DOHH2 (cell line): ENCODE data around the gene GHR.

Source experiments
- H3F3A ChIP-seq: fragments of 200-600 bp; sonication (generic), shearing (Covaris generic); 2 replicates; pipeline ENCODE4 v1.6.0; 2016; ENCODE audit warnings: antibody characterized with exemption, mild to moderate bottlenecking; ENCODE audit not compliant: control insufficient read depth, insufficient read depth
- H3K27ac ChIP-seq: fragments of 200-600 bp; sonication (generic); 2 replicates; pipeline ENCODE4 v1.5.1; 2014; ENCODE audit warnings: low read depth, mild to moderate bottlenecking, low read length, moderate library complexity
- H3K27me3 ChIP-seq: fragments of 200-600 bp; sonication (generic); 2 replicates; pipeline ENCODE4 v1.6.1; 2014; ENCODE audit warnings: mild to moderate bottlenecking, low read length, mixed read lengths; ENCODE audit not compliant: control insufficient read depth
- H3K36me3 ChIP-seq: fragments of 200-600 bp; sonication (generic); 2 replicates; pipeline ENCODE4 v1.6.1; 2014; ENCODE audit warnings: mild to moderate bottlenecking, low read length, moderate library complexity, mixed read lengths; ENCODE audit not compliant: control insufficient read depth
- H3K4me1 ChIP-seq: fragments of 200-600 bp; sonication (generic); 2 replicates; pipeline ENCODE4 v1.6.1; 2014; ENCODE audit warnings: mild to moderate bottlenecking, low read length, mixed read lengths; ENCODE audit not compliant: control insufficient read depth
- H3K4me2 ChIP-seq: fragments of 200-600 bp; sonication (generic); 2 replicates; pipeline ENCODE4 v1.6.0; 2014; ENCODE audit warnings: mild to moderate bottlenecking, low read length, moderate library complexity
- H3K4me3 ChIP-seq: fragments of 200-600 bp; sonication (generic); 2 replicates; pipeline ENCODE4 v1.5.1; 2014; ENCODE audit warnings: mild to moderate bottlenecking, low read length, mixed read lengths
- H3K79me2 ChIP-seq: fragments of 200-600 bp; sonication (generic); 2 replicates; pipeline ENCODE4 v1.6.1; 2014; ENCODE audit warnings: mild to moderate bottlenecking, low read length, mixed read lengths; ENCODE audit not compliant: control insufficient read depth
- H3K9me2 ChIP-seq: fragments of 200-600 bp; sonication (generic); replicated peaks from 2 replicates; pipeline ENCODE4 v1.6.1; 2014; ENCODE audit warnings: mild to moderate bottlenecking, low read length, mixed read lengths; ENCODE audit not compliant: control insufficient read depth
- H3K9me3 ChIP-seq: fragments of 200-600 bp; sonication (generic); 2 replicates; pipeline ENCODE4 v1.6.1; 2014; ENCODE audit warnings: antibody characterized with exemption, low read length, mixed read lengths; ENCODE audit not compliant: control insufficient read depth, insufficient read depth
- H4K20me1 ChIP-seq: fragments of 200-600 bp; sonication (generic); 2 replicates; pipeline ENCODE4 v1.6.0; 2014; ENCODE audit warnings: low read depth, mild to moderate bottlenecking, antibody characterized with exemption, low read length, moderate library complexity; ENCODE audit not compliant: control insufficient read depth, insufficient read depth
- EZH2phosphoT487 ChIP-seq: fragments of 200-600 bp; sonication (generic); IDR thresholded peaks from 2 replicates; pipeline ENCODE4 v1.6.1; 2017; ENCODE audit warnings: borderline replicate concordance, mild to moderate bottlenecking, antibody characterized with exemption, low read length, moderate library complexity, mixed read lengths
- TF ChIP-seq, protein P1 (sequence below): fragments of 200-600 bp; sonication (generic); IDR thresholded peaks from one replicate; pipeline ENCODE4 v1.5.1; 2014; ENCODE audit warnings: antibody characterized with exemption, mild to moderate bottlenecking, low read depth, low read length; ENCODE audit not compliant: poor library complexity, severe bottlenecking

GHR gene

DNA sequence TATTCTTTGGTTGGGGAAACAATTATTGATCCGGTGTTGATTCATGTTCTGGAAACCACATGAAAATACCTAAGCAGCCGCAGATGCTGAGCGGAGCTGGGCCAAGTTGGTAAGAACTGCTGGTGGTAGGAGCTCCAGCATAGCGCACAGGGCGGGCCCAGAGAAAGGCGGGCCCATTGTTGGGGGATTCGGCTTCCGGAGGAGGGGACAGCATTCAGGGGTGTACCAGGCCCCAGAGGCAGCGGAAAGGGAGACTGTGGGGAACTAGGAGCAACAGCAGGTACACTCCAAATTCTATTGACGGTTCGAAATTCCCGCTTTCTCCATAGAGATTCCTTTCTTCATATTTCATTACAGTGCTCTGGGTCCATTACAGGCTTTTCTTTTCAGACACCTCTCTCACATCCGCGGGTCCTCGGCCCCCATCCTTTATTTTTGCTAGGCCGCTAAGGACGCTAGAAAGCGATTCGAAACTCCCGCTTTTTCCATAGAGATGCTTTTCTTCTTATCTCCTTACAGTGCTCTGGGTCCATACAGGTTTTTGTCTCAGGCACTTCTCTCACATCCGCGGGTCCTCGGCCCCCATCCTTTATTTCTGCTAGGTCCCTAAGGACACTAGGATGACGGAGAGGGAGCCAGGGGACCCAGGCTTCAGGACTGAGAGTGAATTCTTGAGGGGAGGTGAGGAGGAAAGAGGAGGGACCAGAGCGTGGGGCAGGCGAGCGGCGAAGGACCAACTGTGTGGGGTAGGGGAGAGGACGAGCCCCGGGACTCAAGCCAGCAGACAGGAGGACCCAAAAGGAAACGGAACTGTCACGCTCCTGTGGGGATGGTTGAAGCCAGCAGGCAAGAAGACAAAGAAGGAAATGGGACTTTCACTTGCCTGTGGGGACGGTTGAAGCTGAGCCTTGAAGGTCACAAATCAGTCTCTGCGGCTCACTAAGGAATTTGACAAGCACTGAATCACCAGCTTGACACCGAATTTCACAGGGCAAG lies 333.7 kb downstream of the GHR start, which contains the start of gene CCDC152:
Gene CCDC152 (plus strand): TSS at position 213 of the 996 bp plus-strand sequence. CDS start 2,304 bp downstream, outside the sequence.
- Histone ChIP-seq H4K20me1 (no peaks in the 10 kb centered on the region), H3K4me3 (peak within 1 kb of the TSS; percentile 98), H3K4me1 (peaks cover 14% of the 10 kb centered on the region), H3K36me3 (peaks cover 9% of the 10 kb centered on the region), H3K9me3 (no peaks in the 10 kb centered on the region), H3F3A (no peaks in the 10 kb centered on the region), H3K27ac (peak within 1 kb of the TSS; percentile 52), H3K4me2 (peak within 1 kb of the TSS; percentile 99), H3K9me2 (no peaks in the 10 kb centered on the region), H3K27me3 (no peaks in the 10 kb centered on the region), H3K79me2 (peaks cover 10% of the 10 kb centered on the region)
- TF ChIP-seq, protein P1, sequence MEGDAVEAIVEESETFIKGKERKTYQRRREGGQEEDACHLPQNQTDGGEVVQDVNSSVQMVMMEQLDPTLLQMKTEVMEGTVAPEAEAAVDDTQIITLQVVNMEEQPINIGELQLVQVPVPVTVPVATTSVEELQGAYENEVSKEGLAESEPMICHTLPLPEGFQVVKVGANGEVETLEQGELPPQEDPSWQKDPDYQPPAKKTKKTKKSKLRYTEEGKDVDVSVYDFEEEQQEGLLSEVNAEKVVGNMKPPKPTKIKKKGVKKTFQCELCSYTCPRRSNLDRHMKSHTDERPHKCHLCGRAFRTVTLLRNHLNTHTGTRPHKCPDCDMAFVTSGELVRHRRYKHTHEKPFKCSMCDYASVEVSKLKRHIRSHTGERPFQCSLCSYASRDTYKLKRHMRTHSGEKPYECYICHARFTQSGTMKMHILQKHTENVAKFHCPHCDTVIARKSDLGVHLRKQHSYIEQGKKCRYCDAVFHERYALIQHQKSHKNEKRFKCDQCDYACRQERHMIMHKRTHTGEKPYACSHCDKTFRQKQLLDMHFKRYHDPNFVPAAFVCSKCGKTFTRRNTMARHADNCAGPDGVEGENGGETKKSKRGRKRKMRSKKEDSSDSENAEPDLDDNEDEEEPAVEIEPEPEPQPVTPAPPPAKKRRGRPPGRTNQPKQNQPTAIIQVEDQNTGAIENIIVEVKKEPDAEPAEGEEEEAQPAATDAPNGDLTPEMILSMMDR = no peak
- no peak for TF ChIP-seq EZH2phosphoT487

DNA sequence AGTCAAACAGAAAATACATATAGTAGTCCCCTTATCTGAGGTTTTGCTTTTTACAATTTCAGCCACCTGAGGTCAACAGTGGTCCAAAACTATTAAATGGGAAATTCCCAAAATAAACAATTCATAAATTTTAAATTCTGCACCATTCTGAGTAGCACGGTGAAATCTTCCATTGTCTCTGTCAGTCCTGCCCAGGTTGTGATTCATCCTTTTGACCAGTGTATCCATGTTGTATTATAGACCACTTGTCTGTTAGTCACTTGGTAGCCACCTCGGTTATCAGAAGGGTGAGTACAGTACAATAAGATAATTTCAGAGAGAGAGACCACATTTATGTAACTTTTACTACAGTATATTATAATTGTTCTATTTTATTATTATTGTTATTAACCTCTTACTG lies 336.2 kb downstream of the GHR start:
- Histone ChIP-seq H3K79me2 (peaks cover 10% of the 10 kb centered on the region), H4K20me1 (no peaks in the 10 kb centered on the region), H3F3A (no peaks in the 10 kb centered on the region), H3K9me3 (no peaks in the 10 kb centered on the region), H3K4me2 (no peak overlapping the region), H3K4me3 (no peak overlapping the region), H3K27me3 (no peaks in the 10 kb centered on the region), H3K27ac (no peak overlapping the region), H3K4me1 (peaks cover 14% of the 10 kb centered on the region), H3K36me3 (peaks cover 19% of the 10 kb centered on the region), H3K9me2 (no peaks in the 10 kb centered on the region)
- no peak for TF ChIP-seq EZH2phosphoT487
- TF ChIP-seq, protein P1 = no peak

DNA sequence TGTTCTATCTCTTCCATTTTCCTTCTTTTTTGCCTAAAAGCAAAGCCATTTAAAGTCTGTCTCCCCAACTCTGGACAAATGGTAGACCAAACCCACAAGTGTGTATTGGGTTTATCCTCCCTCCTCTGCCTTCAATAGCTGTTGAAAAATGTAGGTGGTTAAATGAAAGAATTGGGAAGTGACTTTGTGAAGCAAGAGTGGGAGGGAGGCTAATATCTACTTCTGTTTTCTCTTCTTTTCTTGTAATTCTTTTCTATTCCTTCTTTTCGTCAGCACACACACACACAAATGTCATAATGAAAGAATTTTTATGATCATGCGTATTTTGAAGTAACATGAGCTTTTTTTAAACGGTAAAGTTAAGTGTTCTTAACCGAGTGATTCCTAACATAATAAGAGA lies 337.2 kb downstream of the GHR start:
- no peak overlapping the region for H3K4me2 ChIP-seq
- no peaks in the 10 kb centered on the region for H3F3A ChIP-seq
- H4K20me1 ChIP-seq = no peaks in the 10 kb centered on the region
- no peak overlapping the region for H3K27ac ChIP-seq
- H3K36me3 ChIP-seq = peaks cover 19% of the 10 kb centered on the region
- H3K9me2 ChIP-seq = no peaks in the 10 kb centered on the region
- peaks cover 10% of the 10 kb centered on the region for H3K79me2 ChIP-seq
- TF ChIP-seq, protein P1 = no peak
- TF ChIP-seq EZH2phosphoT487 = no peak
- no peaks in the 10 kb centered on the region for H3K27me3 ChIP-seq
- H3K4me1 ChIP-seq = peaks cover 14% of the 10 kb centered on the region
- H3K4me3 ChIP-seq = no peak overlapping the region
- H3K9me3 ChIP-seq = no peaks in the 10 kb centered on the region
